Superior temporal gyrus (tissue), 1 donor: ENCODE results near the gene CHSY3.

Source experiments
- DNase-seq: peaks from one replicate; pipeline ENCODE4 v3.0.0-alpha.2; 2016; ENCODE audit errors: extremely low spot score

The CHSY3 gene

DNA sequence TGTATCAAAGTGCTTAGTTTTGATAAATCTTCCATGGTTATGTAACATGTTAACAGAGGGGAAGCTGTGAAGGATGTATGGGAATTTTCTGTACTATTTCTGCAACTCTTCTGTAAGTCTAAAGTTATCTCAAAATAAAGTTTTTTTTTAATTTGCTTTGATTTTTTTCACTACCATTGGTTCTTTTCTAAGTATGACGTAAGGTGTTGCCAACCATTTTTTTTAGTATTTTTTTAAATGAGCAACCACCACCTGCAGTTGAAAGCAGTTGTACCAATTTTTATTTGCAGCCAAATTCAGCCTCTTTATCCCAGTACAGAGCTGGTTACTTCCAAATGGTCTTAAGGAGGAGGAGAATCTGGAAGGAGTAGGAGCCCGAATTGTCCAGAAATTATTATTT is 192.2 kb downstream of the CHSY3 start:
- no peak for DNase-seq

DNA sequence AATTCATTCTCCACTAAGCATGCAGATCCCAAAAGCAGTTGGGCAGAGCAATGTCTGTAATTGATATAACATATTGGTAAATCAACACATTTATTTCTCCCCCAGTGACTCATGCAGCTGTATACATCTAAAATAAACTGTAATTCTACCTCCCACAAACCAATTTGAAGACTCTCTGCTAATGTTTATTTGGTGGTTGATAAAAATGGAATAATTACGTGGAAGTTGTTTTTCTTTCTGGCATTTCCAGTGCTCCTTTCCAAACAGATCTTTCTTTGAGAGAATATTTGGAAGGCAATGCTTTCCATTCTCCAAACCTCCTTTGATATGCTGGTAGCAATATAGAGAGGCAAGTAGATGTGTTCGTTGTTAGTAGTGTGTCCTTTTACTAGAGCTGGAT is 194.7 kb downstream of the CHSY3 start:
- DNase-seq, result no peak

DNA sequence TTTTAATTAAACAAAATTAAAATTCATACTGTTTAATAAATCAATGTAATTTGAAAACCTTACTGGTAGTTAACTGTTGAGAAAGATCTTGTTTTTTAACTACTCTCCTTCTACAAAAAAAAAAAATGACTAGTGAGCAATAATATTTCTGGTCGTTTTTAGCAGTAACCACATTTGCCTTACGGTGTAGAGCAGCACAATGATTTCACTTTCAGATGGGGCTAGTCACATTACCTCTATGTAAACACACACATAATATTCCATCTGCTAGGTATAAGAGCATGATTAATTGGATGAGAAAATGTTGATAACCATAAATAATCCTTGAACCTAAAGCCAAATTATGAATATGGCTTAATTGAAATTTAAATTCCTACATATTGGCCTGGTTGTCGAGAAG is 198.1 kb downstream of the CHSY3 start:
- DNase-seq, result no peak

DNA sequence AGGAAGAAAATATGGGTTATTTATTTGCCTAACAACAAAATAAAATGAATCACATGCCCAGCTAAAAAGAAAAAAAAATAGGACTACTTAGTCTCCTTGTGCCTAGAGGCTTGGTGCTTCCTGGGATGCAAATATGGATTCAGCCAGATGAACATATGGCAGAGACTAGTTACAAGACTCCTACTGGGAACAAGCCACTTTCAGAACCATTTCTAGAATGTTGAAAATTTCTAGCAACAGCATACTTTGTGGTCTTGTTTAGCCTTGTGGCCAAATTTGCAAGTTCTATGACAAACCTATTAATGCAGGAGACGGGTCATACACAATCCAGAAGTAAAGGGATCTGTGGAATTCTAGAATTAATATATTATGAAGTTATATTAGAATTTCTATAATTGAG is 198.7 kb downstream of the CHSY3 start:
- DNase-seq, result no peak

DNA sequence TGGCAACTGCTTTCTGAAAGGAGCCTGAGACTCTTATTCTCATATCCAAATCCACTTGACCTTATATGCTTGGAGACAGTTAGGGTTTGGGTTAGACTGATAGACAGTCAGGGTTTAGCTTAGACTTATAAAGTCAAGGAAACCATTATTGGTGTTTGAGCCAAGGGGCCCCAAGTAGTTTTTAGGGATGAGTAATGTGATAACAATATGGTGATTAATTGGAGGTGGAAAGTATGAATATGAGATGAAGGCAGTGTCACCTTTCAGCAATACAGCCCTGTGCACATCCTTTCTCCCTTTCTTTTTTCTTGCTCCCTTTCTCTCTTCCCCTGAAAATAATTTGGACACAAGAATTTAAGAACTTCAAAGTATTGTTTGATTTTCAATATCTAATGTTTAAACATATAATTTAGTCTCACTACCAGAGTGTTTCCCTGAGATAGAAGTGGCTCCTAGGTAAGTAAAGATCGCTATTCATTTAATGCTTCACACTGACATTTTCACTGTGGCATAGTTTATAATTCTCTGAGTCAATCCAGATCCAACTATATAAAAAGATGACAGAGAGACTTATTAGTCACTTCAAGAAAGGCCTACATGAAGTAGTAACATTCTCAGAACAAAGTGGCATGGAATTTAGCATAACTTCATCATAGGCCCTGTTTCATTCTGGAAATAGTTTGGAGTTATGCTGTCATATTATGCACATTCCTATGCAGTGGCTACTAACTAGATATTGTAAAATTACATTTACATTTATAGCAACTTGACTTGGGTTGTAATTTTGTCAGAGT is 200.8 kb downstream of the CHSY3 start:
- no peak for DNase-seq

DNA sequence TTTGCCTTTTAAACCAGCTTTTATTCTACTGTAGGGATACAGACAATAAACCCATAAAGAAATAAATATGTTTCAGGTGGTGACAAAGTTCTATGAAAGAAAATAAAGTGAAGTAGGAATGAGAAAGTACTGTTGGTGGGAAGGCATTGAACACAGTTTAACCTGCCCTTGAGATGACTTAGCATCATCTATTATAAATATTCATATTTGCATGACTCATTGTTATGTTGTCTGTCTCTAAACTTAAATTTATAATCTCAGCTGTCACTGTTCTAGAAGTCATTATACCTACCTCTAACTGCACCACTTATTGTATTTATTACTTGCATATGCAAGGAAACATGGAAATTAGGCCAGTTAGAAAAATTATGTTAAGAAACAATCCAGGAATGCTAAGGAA is 202.2 kb downstream of the CHSY3 start:
- no peak for DNase-seq

DNA sequence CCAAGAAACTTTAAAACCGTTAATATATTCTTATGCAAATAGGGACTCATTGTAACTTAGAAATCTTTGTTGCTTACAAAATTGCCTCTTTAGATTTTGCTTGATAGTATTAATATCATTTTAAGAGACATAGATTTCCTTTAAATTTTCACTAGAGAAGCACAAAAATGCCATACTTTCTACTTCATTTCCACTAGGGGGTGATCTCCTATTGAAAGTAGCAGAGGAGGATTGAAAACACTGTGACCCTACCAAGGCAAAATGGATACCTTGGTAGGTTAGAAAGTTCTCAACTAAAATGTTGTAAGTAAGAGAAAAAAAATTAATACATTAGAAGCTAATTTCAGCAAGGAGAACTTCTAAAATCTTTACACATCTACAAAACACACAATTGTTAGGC is 204.9 kb downstream of the CHSY3 start:
- no peak for DNase-seq

DNA sequence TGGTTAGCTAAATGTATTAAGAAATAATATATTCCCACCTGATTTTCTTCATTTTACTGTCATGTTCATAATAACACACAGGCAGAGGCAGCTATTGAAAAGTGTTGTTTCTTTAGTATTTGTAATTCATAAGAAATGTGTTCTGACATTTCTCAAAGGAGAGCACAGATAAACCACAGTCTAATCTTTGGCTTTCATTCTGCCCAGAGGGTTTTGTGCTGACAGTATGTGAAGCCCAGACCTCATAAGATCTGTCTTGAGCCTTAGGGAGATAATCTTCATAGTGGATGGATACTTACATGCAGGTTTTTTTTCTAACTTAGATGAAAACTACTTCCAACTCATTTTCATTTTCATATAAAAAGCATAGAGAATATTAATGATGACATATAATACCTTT is 206.1 kb downstream of the CHSY3 start:
- no peak for DNase-seq

DNA sequence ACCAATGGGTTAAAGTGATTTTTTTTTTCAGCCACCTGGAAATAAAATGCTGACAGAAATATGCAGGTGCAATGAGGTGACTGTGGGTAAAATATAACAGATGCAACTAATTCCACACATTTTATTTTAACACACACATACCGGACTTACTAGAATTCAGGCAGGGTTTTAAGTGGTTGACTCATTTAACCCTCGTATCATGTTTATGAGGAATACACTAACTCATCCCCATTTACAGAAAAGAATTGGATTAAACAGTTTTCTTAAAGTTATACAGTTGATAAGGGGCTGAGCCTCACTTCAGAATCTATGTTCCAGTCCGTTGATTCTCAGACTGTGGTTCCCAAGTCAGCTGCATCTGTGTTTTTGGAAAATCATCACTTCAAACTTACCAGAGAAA is 207.5 kb downstream of the CHSY3 start:
- no peak for DNase-seq

DNA sequence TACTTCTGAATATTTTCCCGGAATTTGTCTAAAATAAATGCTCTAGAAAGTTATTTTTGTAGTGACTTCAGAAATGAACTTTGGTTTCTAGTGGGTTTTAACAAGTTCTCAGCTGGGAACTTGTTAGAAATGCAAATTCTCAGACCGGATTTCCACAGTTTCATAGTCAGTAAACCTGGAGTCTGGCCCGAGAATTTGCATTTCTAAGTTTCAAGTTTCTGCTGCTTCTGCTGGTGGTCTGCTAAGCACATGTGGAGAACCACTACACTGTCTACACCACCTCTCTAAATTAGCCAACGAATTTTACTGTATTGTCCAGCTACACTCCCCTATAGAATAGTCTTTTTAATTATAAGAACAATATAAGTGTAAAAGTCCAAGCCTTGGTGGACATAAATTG is 208.0 kb downstream of the CHSY3 start:
- no peak for DNase-seq

DNA sequence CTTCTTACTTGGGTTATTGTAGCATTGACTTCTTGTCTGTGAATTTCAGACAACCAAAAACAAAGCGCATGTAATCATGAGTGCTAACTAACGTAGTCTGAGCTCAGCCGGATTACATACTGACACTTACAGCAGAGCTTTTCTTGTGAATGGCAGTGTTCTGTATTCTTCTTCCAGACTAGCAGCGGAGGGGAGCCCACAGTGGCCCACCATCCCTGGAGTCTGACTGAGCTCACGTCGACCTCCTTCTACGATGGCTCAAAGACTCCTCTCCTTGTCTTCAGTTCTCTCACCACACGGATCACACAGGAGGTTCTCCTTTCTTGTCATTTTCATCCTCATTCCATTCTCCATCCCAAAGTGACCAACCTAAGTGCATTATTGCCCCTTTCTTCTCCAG is 211.4 kb downstream of the CHSY3 start:
- DNase-seq, result no peak

DNA sequence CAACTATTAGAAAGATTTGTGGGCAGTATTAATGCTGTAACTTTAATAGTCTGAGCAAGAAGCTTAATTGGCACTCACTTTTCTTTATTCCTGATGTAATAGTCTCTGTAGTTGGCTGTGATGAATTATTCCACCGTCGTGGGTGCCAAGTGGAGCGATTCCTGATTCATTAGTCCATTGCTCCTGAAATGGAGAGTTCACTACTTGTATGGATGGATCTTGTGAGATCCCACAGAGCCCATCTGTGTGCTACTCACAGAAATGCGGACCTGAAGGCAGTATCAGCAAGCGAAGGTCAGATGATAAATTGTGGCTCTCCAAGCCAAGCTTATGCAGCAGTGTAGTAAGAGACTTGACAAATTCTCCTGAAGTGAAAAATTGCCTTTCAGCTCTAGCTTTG is 212.2 kb downstream of the CHSY3 start:
- DNase-seq, result no peak

DNA sequence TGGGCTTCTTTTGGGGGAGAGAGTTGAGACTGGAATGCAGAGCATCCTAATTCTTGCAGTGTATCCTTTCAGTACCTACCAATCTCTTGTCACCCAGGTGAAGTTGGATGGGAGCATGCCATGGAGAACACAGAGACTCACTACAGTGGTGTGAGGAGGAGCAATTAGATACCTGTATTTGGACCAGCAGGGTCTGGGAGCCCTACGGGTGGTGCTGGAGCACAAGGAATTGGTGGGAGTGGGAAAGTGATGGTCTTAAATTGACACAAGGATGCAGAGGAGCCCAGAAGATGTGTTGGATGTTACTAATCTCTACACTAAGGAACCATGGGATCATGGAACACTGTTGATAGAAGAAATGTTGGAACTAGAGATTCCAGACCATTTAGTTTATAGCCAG is 212.7 kb downstream of the CHSY3 start:
- no peak for DNase-seq

DNA sequence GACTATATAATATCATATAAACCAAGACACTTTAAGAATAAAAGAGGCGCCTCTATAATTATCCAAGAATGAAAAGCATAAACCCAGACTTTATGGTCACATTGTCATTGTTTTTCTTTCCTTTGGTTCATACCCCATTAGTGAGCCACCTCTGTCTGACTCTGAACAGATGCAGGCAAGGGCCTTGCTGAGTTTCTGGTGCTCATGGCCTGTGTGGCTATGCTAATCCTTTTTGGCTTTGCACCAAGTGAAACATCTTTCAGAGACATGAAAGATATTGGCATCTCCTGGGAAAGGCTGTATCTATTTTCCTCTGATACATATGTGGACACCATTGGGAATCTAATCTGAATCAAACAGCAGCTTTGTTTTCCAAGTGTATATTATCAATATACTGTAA is 222.5 kb downstream of the CHSY3 start:
- DNase-seq, result no peak

DNA sequence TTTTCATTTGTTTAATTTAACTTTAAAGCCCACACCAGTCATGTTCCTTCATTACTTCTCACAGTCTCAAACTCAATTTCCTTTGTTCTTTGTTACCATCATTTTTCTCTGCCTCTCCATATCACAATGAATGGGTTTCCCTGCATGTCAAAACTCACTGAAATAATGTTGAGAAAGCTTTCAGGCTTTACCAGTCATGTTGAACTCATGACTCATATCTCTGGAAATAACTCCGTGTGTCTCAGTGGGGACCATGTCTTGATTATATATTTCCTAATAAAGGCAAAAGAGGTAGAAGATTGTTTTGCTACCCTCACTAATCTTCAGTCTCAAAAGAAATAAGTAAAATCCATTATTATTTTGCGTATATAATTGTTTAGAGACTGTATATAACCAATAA is 231.2 kb downstream of the CHSY3 start:
- DNase-seq, result no peak

DNA sequence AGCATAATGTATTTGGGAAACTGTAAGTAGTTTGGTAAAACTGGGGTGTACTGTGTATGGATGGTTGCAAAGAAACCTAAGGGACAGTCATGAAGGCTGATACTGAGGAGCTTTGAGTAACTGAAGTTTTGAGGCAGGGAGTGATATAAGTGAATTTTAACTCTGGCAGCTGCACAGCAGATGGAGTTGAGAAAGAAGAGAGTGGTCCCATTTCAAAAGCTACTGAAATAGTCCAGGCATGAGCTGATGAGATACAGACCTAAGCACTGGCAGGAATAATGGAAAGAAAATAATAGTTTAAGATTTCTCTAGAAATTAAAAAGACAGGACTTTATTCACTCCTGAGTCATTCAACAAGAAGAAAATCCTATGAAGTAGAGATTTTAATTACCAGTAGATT is 232.0 kb downstream of the CHSY3 start:
- no peak for DNase-seq

DNA sequence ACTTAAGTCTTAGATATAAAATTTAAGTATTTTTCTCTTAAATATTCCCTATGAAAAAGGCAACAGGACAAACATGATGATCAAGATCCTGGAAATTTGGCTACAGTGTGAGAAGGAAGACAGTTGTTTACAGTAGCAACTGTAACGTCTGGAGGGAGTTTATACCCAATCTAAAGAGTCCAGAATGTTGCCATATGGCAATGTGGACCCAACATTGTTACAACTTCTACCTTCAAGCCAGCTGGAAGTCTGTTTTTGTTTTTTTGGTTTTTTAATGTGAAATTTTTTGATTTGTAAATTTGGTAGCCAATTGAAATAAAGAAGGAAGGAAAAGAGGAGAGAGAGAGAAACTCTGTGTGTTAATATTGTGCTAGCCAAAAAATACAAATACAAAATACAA is 233.4 kb downstream of the CHSY3 start:
- DNase-seq, result no peak

DNA sequence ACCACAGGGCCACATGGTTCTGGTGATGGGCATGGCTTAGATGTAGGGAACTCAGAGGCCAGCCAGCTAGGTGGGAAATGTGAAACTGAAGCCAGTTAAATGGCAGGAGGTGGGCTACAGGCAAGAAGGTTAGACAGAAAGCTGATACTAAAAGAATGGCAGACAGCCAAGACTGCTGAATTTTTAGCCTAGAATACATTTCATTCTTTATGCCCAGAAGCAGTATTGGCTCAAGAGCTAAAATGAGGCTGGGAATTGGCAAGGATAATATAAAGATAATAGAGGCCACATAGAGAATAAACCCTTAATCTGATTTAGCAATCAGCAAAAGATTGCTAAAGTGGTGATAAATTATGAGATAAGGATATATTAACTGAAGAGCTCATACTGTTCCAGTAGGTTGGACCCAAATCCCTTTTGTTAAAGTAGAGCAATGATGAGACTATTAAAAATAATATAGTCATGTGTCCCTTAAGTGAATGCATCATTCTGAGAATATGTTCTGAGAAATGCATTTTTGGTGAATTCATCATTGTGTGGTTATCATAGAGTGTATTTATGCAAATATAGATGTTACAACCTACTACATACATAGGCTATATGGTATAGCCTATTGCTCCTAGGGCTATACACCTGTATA is 234.3 kb downstream of the CHSY3 start:
- DNase-seq, result no peak

DNA sequence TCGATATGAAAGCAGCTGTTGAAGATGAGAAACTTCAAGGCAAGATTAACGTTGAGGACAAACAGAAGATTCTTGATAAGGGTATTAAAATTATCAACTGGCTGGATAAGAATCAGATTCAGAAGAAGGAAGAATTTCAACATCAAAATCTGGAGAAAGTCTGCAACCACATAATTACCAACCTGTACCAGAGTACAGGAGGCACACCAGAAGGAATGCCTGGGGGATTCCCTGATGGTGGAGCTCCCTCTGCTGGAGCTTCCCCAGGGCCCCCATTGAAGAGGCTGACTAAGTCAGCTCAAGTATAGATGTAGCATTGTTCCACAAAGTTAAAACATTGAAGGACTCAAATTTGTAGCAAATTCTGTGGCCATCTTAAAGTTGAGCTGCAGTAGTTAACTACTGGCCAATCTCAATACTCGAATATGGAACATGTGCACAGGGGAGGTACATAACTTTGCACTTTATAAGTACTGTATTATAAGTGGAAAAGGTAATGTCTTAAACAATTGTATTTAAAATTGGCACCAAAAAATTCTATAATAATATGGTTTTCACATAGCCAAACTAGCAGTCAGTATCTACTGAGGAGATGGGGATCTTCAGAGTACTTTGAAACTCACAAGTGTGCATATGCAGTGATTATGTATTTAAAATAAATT is 237.5 kb downstream of the CHSY3 start:
- peak; percentile 50 for DNase-seq

DNA sequence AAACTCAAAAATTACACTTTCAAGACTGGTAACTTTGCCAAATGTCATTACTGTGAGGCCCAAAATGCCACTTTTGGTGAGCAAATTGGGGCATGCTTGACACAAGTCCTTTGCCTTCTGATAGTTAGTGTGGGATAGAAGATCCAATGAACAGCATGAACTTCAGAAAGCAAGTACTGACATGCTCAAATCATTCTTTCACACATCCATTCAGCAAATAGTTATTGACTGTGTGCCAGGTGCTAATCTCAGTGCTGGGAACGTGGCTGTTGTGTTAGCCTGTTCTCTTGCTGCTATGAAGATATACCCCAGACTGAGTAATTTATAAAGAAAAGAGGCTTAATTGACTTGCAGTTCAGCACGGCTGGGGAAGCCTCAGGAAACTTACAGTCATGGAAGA is 247.0 kb downstream of the CHSY3 start:
- DNase-seq, result no peak

DNA sequence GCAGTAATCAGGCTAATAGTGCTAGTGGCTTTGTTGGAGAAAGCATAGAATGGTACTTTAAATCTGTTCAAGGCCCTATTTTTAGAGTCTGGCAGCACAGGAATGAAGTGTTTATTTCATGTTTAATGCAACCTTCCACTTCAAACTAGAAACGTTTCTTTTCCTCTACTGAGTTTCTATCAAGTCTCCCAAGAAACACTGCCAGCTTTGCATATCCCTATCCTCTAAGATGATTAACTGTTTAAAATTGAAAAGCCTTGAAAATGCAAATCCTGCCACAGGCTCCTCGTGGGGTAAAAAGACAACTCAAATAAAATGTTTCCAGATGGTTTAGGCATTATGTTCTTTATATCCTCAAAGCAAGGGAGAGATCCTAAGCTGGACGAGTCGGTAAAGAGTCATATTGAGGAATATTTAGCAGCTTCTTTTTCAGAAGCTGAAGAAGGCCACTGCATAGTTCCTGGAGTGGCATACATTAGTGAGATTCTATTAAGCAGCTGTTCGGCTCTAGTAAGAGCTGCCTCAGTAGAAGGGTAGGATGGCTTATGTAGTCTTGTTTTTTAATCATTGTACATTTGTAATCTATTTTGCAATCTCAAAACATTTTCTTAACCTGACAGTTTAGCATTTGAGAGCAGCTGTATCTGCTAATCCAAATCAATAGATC is 251.2 kb downstream of the CHSY3 start:
- peak; percentile 64 for DNase-seq

DNA sequence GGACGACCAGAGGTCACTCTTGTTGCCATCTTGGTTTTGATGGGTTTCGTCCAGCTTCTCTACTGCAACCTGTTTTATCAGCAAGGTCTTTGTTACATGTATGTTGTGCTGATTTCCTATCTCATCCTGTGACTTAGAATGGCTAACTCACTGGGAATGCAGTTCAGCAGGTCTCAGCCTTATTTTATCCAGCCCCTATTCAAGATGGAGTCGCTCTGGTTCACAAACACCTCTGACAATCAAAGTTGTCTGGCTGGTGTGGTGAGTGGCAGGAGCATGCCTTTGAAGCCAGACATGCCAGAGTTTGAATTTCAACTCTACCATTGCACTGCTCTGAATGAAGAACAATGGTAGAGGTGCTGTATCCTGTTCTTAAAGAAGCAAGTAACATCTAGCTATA is 253.8 kb downstream of the CHSY3 start:
- no peak for DNase-seq

DNA sequence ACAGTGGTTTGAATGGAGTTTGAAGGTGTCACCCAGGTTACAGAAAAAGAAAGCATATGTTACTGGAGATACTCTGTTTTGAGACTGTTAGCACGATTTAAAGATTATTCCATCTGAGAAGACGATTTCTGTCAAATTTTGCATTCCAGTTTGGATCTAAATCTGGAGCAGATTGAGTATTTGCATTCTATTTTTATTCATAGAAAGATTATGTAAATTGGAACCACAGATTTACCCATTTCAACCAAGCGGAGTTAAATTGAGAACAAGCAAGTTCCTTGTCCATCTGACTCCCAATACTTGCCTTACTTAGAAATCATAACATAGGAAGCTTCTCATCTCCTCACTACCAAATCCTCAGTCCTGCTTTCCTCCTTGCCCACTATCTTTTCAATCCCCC is 255.7 kb downstream of the CHSY3 start:
- DNase-seq, result peak; percentile 61
